Natural killer cell treated with Interleukin-12 subunit alpha and Interleukin-12 subunit beta and Interleukin-15 and Interleukin-18, amount 100 ng/mL, for 72 hours (primary cell): Measurements from ENCODE around the gene APOE. TPM values are rescaled to one million over a fixed set of nuclear protein-coding genes. Genes with fewer than 3 reads are reported as not detected.

Experiments used
- ATAC-seq, 2 donors: fragments of 150-1000 bp; cut with Tn5 transposase in 1 of 2; sonication (Bioruptor Pico), chemical (Tn5 transposase) in 1 of 2; 2 replicates each; pipeline ENCODE4 v1.10.0; 2021
- DNase-seq: peaks from one replicate; pipeline ENCODE4 v3.0.0; 2022; ENCODE audit warnings: low spot score
- H3K27ac Mint-ChIP-seq, 2 donors: 1 replicate in 1 of 2; 2 replicates in 1 of 2; pipeline ENCODE4 v1.8.0; 2022; ENCODE audit warnings: mixed read lengths in 2 of 2, mild to moderate bottlenecking in 1 of 2, moderate library complexity in 1 of 2
- H3K27me3 Mint-ChIP-seq, 2 donors: 1 replicate in 1 of 2; 2 replicates in 1 of 2; pipeline ENCODE4 v1.8.0; 2022; ENCODE audit warnings: mixed read lengths in 2 of 2
- H3K36me3 Mint-ChIP-seq: one replicate; pipeline ENCODE4 v1.8.0; 2022; ENCODE audit warnings: mixed read lengths
- H3K4me1 Mint-ChIP-seq, 2 donors: 1 replicate in 1 of 2; 2 replicates in 1 of 2; pipeline ENCODE4 v1.8.0; 2022; ENCODE audit warnings: low read depth in 2 of 2, mixed read lengths in 2 of 2, mild to moderate bottlenecking in 1 of 2
- H3K4me3 Mint-ChIP-seq: one replicate; pipeline ENCODE4 v1.8.0; 2022; ENCODE audit warnings: mixed read lengths
- H3K9me3 Mint-ChIP-seq: 2 replicates; pipeline ENCODE4 v1.8.0; 2022; ENCODE audit warnings: mixed read lengths
- total RNA-seq, 2 donors: library from RNA; stranded (reverse); gene quantifications; one replicate each; pipeline ENCODE4 v1.2.3, GENCODE V29; 2022

Gene APOE
- total RNA-seq, 2 donors from 2014 or later = 1.5 to 1.6 TPM

DNA sequence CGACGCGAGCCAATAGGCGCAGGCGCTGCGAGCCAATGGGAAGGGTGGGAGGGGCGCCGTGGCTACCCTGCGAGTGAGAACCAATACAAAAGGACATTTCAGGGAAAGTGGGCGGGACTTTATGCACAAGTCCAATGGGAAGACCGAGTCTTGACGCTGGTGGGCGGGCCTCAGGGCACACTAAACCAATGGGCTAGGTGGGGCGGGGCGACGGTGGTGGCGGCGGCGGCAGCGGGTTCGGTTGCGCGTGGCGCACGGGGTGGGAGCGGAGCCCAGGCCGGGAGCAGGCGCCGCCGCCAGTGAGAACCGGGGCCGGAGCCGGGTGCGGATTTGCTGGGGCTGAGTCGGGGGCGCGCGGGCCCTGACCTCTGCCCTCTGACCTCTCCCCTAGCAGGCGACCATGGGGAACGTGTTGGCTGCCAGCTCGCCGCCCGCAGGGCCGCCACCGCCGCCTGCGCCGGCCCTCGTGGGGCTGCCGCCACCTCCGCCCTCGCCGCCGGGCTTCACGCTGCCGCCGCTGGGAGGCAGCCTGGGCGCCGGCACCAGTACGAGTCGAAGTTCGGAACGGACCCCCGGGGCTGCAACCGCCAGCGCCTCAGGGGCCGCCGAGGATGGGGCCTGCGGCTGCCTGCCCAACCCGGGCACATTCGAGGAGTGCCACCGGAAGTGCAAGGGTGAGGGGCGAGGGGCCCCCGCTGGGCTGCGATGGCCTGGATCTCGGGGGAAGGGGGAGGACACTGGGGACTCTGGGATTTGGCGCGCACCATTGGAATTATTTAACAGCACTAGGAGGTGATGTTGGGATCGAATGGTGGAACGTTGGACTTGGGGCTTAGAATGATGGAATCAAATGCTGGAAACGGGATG lies 14.3 kb upstream of the APOE start, which contains the start of gene TOMM40:
Gene TOMM40, plus strand, starts transcription at position 239 of the 867 bp plus-strand sequence. Its CDS starts 162 bp downstream, at position 401.
- peak within 1 kb of the TSS; percentile 81 to 88 for H3K27ac Mint-ChIP-seq
- H3K36me3 Mint-ChIP-seq = peaks cover 9% of the 10 kb centered on the region
- H3K9me3 Mint-ChIP-seq = no peaks in the 10 kb centered on the region
- no peak for ATAC-seq
- no peaks in the 10 kb centered on the region for H3K27me3 Mint-ChIP-seq
- peaks cover 31 to 33% of the 10 kb centered on the region in 2 donors for H3K4me1 Mint-ChIP-seq
- H3K4me3 Mint-ChIP-seq = peak within 1 kb of the TSS; percentile 97
- peak; percentile 99 for DNase-seq

DNA sequence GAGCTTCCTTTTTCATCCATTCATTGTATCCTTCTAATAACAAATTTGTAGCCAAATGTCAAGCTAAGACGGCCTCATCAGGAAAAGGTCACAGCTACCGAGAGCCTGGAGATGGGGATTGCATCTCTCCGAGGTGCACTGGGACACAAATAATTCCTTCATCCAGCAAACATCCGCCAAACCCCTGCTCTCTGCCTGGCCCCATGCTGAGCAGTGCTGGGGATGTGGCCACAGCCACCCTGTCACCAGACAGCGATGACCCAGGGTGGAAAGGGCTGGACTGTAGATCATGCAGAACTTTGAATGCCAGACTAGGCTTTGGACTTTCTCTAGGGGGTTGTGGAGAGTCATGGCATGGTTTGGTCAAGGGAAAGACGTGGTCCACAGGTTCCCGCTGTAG lies 12.7 kb upstream of the APOE start:
- peak overlapping the region; percentile 97 for H3K4me3 Mint-ChIP-seq
- H3K9me3 Mint-ChIP-seq = no peaks in the 10 kb centered on the region
- H3K4me1 Mint-ChIP-seq = peaks cover 31 to 33% of the 10 kb centered on the region in 2 donors
- H3K27me3 Mint-ChIP-seq = no peaks in the 10 kb centered on the region
- peaks cover 9% of the 10 kb centered on the region for H3K36me3 Mint-ChIP-seq
- no peak for DNase-seq
- H3K27ac Mint-ChIP-seq = peak overlapping the region; percentile 81 to 83
- no peak for ATAC-seq

DNA sequence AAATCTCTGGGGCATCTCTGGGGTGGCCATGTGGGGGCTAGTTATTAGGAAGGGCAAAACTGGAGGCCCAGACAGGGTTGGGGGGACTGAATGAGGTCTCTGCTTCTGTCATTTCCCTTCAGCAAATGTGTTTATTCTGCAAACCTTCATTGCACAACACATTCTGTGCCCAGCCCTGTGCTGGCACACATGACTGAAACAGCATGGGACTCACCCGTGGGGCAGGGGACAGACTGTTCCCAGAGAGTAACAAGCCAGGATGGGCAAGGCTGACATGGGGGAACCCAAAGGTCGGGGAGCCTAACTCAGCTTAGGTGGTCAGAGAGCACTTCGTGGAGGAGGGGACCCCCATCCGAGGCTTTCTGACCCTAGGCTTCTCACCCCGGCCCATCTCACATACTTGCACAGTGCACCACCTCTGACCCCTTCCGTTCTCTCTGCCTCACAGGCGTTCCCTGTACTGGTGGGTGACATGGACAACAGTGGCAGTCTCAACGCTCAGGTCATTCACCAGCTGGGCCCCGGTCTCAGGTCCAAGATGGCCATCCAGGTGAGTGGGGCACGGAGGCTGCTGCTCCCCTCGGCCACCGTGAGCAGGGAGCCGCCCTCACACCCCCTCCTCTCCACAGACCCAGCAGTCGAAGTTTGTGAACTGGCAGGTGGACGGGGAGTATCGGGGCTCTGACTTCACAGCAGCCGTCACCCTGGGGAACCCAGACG lies 12.1 kb upstream of the APOE start:
- Mint-ChIP-seq H3K9me3 (no peaks in the 10 kb centered on the region), H3K36me3 (peaks cover 9% of the 10 kb centered on the region), H3K27me3 (no peaks in the 10 kb centered on the region), H3K4me3 (peak overlapping the region; percentile 97), H3K27ac (no peak overlapping the region), H3K4me1 (peaks cover 31 to 33% of the 10 kb centered on the region in 2 donors)
- DNase-seq (no peak), ATAC-seq (no peak)

DNA sequence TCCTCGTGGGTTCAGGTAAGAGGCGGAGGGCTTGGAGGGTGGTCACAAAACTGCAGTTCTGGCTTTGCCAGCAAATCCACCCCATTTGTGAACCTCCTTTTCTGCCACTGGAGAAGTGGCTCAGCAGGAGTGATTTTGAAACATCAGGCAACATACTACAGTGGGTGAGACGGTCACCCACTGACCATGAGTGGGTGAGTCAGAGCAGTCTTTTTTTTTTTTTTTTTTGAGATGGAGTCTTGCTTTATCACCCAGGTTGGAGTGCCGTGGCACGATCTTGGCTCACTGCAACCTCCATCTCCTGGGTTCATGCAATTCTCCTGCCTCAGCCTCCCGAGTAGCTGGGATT lies 11.6 kb upstream of the APOE start:
- no peak for ATAC-seq
- H3K36me3 Mint-ChIP-seq = peaks cover 9% of the 10 kb centered on the region
- no peak overlapping the region for H3K4me3 Mint-ChIP-seq
- H3K9me3 Mint-ChIP-seq = no peaks in the 10 kb centered on the region
- DNase-seq = no peak
- no peaks in the 10 kb centered on the region for H3K27me3 Mint-ChIP-seq
- no peak overlapping the region for H3K27ac Mint-ChIP-seq
- peaks cover 30 to 31% of the 10 kb centered on the region in 2 donors for H3K4me1 Mint-ChIP-seq

DNA sequence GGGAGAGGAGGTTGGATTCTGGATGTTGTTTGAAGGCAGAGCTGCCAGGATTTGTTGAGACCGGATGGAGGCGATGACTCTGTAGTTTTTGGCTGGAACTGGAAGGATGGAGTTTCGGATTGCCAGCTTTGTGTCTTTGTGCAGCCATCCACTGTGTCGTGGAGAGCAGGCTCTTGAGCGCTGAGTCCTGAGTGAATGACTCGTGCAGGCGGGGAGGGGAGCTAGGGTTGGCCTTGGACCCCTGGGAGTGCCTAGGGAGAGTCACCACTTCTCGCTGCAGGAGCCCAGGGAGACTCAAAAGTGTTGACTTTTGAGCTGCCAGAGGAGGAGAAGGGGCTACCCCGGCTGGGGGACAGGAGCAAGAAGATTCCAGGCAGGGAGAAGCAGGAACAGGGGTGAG lies 10.7 kb upstream of the APOE start:
- no peak overlapping the region for H3K27ac Mint-ChIP-seq
- no peak for ATAC-seq
- H3K36me3 Mint-ChIP-seq = peaks cover 9% of the 10 kb centered on the region
- H3K4me1 Mint-ChIP-seq = peaks cover 25 to 28% of the 10 kb centered on the region in 2 donors
- DNase-seq = no peak
- H3K9me3 Mint-ChIP-seq = no peaks in the 10 kb centered on the region
- no peaks in the 10 kb centered on the region for H3K27me3 Mint-ChIP-seq
- no peak overlapping the region for H3K4me3 Mint-ChIP-seq

DNA sequence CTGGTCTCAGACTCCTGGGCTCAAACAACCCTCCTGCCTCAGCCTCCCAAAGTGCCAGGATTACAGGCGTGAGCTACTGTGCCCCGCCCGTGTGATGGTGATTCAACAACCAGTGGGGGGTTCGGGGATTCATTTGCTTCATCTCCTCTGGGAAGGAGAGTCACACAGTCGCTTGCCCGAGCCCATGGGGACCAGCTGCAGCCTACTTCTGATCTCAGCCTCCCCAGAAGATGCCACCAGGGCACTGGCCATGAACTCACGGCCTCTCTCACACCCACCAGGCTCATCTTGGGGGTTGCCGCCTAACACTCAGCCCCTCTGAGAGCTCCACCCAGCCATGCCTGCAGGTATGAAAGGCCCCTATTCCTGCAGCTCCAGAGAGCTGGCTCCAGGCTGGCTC lies 7.8 kb upstream of the APOE start:
- H3K27me3 Mint-ChIP-seq = no peaks in the 10 kb centered on the region
- H3K27ac Mint-ChIP-seq = no peak overlapping the region
- ATAC-seq = no peak
- peaks cover 5 to 7% of the 10 kb centered on the region in 2 donors for H3K4me1 Mint-ChIP-seq
- no peak overlapping the region for H3K4me3 Mint-ChIP-seq
- no peaks in the 10 kb centered on the region for H3K9me3 Mint-ChIP-seq
- peaks cover 4% of the 10 kb centered on the region for H3K36me3 Mint-ChIP-seq
- no peak for DNase-seq

DNA sequence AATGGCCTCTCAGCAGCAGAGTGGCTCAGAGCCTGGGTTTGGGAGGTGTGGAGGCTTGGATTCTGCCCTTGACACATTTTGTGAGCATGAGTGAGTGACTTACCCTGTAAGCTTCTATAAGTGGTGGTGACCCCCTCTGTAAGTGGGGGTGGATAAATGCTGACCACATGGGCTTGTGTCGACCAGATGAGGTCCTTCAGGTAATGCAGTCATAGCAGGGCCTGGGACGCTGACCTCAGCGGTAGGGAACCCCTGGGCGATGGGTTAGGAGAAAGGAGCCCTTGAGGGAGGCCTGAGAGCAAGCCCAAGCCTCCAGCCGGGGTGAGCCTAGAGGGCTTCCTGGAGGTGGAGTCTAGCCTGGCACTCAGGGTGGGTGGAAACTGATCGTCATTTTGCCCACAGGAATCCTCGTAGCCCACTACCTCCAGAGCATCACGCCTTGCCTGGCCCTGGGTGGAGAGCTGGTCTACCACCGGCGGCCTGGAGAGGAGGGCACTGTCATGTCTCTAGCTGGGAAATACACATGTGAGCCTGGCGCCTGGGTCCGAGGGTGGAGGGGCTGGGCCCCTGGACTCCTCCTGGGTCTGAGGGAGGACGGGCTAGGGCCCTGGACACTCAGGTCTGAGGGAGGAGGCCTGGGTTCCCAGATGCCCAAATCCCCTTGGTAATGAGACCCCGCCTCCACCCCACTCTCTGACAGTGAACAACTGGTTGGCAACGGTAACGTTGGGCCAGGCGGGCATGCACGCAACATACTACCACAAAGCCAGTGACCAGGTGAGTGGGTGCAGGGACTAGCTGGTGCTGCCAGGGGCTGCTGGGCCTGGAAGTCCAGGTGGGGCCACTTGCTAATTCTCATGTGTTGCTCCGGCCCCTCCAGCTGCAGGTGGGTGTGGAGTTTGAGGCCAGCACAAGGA lies 5.0 kb upstream of the APOE start:
- no peak for ATAC-seq
- no peak overlapping the region for H3K4me3 Mint-ChIP-seq
- no peaks in the 10 kb centered on the region for H3K4me1 Mint-ChIP-seq

DNA sequence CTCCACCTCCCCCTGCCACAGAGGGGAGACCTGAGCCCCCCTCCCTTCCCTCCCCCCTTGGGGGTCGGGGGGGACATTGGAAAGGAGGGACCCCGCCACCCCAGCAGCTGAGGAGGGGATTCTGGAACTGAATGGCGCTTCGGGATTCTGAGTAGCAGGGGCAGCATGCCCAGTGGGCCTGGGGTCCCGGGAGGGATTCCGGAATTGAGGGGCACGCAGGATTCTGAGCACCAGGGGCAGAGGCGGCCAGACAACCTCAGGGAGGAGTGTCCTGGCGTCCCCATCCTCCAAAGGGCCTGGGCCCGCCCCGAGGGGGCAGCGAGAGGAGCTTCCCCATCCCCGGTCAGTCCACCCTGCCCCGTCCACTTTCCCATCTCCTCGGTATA lies 2.4 kb upstream of the APOE start:
- no peak overlapping the region for H3K4me3 Mint-ChIP-seq
- H3K27ac Mint-ChIP-seq = no peak overlapping the region
- no peaks in the 10 kb centered on the region for H3K36me3 Mint-ChIP-seq
- peaks cover 8% of the 10 kb centered on the region in 2 donors for H3K27me3 Mint-ChIP-seq
- H3K4me1 Mint-ChIP-seq = peaks cover 4 to 6% of the 10 kb centered on the region in 2 donors
- no peak for DNase-seq
- ATAC-seq = no peak
- H3K9me3 Mint-ChIP-seq = no peaks in the 10 kb centered on the region

More for the DNA sequence above, 5.0 kb upstream of the APOE start:
- Mint-ChIP-seq H3K36me3 (peaks cover 4% of the 10 kb centered on the region), H3K27me3 (no peaks in the 10 kb centered on the region), H3K9me3 (no peaks in the 10 kb centered on the region), H3K27ac (no peak overlapping the region)
- no peak for DNase-seq

DNA sequence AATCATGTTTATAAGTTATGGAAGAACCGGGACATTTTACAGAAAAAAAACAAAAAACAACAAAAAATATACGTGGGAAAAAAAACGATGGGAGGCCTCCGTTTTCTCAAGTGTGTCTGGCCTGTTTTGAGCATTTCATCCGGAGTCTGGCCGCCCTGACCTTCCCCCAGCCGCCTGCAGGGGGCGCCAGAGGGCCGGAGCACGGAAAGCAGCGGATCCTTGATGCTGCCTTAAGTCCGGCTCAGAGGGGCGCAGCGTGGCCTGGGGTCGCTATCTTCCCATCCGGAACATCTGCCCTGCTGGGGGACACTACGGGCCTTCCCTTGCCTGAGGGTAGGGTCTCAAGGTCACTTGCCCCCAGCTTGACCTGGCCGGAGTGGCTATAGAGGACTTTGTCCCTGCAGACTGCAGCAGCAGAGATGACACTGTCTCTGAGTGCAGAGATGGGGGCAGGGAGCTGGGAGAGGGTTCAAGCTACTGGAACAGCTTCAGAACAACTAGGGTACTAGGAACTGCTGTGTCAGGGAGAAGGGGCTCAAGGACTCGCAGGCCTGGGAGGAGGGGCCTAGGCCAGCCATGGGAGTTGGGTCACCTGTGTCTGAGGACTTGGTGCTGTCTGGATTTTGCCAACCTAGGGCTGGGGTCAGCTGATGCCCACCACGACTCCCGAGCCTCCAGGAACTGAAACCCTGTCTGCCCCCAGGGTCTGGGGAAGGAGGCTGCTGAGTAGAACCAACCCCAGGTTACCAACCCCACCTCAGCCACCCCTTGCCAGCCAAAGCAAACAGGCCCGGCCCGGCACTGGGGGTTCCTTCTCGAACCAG lies 1.8 kb upstream of the APOE start:
- Mint-ChIP-seq H3K36me3 (no peaks in the 10 kb centered on the region), H3K4me3 (no peak overlapping the region), H3K27me3 (peaks cover 8% of the 10 kb centered on the region in 2 donors), H3K27ac (no peak overlapping the region), H3K9me3 (no peaks in the 10 kb centered on the region), H3K4me1 (peaks cover 4 to 6% of the 10 kb centered on the region in 2 donors)
- ATAC-seq = peak; percentile 55 to 59
- DNase-seq = peak; percentile 78

DNA sequence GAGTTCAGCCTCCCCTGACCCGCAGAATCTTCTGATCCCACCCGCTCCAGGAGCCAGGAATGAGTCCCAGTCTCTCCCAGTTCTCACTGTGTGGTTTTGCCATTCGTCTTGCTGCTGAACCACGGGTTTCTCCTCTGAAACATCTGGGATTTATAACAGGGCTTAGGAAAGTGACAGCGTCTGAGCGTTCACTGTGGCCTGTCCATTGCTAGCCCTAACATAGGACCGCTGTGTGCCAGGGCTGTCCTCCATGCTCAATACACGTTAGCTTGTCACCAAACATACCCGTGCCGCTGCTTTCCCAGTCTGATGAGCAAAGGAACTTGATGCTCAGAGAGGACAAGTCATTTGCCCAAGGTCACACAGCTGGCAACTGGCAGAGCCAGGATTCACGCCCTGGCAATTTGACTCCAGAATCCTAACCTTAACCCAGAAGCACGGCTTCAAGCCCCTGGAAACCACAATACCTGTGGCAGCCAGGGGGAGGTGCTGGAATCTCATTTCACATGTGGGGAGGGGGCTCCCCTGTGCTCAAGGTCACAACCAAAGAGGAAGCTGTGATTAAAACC lies 1.1 kb upstream of the APOE start:
- H3K27ac Mint-ChIP-seq = no peak overlapping the region

DNA sequence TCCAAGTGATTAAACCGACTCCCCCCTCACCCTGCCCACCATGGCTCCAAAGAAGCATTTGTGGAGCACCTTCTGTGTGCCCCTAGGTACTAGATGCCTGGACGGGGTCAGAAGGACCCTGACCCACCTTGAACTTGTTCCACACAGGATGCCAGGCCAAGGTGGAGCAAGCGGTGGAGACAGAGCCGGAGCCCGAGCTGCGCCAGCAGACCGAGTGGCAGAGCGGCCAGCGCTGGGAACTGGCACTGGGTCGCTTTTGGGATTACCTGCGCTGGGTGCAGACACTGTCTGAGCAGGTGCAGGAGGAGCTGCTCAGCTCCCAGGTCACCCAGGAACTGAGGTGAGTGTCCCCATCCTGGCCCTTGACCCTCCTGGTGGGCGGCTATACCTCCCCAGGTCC lies 2.0 kb downstream of the APOE start:
- Mint-ChIP-seq H3K4me1 (peaks cover 4 to 6% of the 10 kb centered on the region in 2 donors), H3K36me3 (no peaks in the 10 kb centered on the region), H3K4me3 (no peak overlapping the region), H3K27ac (no peak overlapping the region), H3K9me3 (no peaks in the 10 kb centered on the region), H3K27me3 (peaks cover 8 to 14% of the 10 kb centered on the region in 2 donors)
- ATAC-seq (no peak), DNase-seq (no peak)

More for the DNA sequence above, 1.1 kb upstream of the APOE start:
- no peaks in the 10 kb centered on the region for H3K9me3 Mint-ChIP-seq
- H3K36me3 Mint-ChIP-seq = no peaks in the 10 kb centered on the region
- no peak overlapping the region for H3K4me3 Mint-ChIP-seq
- peaks cover 8% of the 10 kb centered on the region in 2 donors for H3K27me3 Mint-ChIP-seq
- peaks cover 4 to 6% of the 10 kb centered on the region in 2 donors for H3K4me1 Mint-ChIP-seq
- no peak for DNase-seq
- no peak for ATAC-seq

DNA sequence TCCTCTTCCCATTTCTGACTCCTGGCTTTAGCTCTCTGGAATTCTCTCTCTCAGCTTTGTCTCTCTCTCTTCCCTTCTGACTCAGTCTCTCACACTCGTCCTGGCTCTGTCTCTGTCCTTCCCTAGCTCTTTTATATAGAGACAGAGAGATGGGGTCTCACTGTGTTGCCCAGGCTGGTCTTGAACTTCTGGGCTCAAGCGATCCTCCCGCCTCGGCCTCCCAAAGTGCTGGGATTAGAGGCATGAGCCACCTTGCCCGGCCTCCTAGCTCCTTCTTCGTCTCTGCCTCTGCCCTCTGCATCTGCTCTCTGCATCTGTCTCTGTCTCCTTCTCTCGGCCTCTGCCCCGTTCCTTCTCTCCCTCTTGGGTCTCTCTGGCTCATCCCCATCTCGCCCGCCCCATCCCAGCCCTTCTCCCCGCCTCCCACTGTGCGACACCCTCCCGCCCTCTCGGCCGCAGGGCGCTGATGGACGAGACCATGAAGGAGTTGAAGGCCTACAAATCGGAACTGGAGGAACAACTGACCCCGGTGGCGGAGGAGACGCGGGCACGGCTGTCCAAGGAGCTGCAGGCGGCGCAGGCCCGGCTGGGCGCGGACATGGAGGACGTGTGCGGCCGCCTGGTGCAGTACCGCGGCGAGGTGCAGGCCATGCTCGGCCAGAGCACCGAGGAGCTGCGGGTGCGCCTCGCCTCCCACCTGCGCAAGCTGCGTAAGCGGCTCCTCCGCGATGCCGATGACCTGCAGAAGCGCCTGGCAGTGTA lies 2.7 kb downstream of the APOE start:
- Mint-ChIP-seq H3K36me3 (no peaks in the 10 kb centered on the region), H3K4me1 (peaks cover 4 to 6% of the 10 kb centered on the region in 2 donors), H3K9me3 (no peaks in the 10 kb centered on the region), H3K27ac (no peak overlapping the region), H3K27me3 (peaks cover 8 to 16% of the 10 kb centered on the region in 2 donors), H3K4me3 (no peak overlapping the region)
- no peak for DNase-seq
- ATAC-seq = no peak
